OCI-M1 (cell line): Measurements from ENCODE around the gene TMCC3.
"Not testable (repeated sequence)": the region's sequence is repeated elsewhere in the genome, so short reads cannot be mapped to it uniquely, and the experiment has no call there.

Experiments used
- DNase-seq: peaks from one replicate; lab custom pipeline; 2025; lab: John Stamatoyannopoulos, UW

TMCC3 gene, protein sequence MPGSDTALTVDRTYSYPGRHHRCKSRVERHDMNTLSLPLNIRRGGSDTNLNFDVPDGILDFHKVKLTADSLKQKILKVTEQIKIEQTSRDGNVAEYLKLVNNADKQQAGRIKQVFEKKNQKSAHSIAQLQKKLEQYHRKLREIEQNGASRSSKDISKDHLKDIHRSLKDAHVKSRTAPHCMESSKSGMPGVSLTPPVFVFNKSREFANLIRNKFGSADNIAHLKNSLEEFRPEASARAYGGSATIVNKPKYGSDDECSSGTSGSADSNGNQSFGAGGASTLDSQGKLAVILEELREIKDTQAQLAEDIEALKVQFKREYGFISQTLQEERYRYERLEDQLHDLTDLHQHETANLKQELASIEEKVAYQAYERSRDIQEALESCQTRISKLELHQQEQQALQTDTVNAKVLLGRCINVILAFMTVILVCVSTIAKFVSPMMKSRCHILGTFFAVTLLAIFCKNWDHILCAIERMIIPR

DNA sequence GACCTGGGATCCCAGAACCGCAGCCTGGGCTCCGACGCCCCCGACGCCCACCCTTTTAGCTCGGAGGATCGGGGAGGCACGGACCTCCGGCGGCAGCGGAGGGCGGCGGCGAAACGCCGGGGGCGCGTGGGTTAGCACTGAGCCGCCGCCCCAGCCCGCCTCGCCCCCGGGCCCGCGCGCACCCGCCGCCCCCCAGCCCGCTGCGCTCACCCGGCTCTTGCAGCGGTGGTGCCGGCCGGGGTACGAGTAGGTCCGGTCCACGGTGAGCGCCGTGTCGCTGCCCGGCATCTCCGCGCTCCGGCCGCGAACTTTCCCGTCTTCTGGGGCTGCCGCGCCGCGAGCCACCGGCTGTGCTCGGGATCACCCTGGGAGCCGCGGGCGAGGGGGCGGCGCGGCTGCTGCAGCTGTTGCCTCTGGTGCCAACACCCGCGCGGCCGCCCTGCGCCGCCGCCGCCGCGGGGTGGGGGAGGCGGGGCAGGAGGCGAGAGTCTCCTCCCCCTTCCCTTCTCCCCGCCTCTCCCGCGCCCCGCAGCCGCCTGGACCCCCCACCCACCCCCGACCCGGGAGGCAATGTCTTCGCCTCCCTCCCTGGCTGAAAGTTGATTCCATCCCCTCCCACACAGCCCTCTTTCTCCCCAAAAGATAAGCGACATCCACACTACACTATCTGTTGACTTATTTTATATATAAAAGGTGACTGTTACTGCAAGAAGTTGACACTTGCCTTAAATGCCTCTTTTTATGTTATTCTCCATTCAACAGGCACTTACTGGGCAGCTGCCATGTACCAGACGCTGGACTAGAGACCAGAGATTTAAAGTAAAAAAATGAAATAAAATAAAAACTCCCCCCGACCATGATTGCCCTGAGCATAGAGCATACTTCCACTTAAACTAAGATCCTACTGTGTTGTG lies at the start of gene TMCC3:
Gene TMCC3, minus strand, starts transcription at position 415 of the 914 bp plus-strand sequence. Its CDS starts 127 bp downstream, at position 288.
- no peak for DNase-seq

- peak; percentile 71 for DNase-seq
These were observed 49.4 kb upstream of the TMCC3 start for GRCh38 chr12:94699801-94700200.

- DNase-seq = no peak
These were observed 48.2 kb upstream of the TMCC3 start for GRCh38 chr12:94698578-94698977.

DNA sequence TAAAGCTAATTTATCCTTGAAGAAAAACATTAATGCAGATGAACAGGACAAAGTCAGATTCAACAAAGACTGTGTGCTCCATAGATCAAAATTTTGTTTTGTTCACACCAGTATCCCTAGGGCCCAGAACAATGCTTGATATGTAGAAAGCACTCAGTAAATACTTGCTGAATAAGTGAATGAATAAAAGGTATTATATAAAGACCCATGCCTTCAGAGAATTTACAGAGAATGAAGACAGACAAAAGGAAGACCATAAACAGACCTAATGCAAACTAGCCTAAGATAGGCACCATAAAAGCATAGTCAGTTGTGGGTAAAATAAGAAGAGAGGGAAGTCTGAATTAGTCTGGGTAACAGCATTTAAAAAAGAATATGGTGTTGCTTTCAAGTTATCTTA lies 47.3 kb upstream of the TMCC3 start:
- DNase-seq = no peak

- DNase-seq = no peak
These were observed 44.4 kb upstream of the TMCC3 start for GRCh38 chr12:94694732-94695131.

GRCh38 chr12:94692826-94693225 lies 42.5 kb upstream of the TMCC3 start:
- DNase-seq = not testable (repeated sequence)

- DNase-seq = no peak
These were observed 39.9 kb upstream of the TMCC3 start for GRCh38 chr12:94690198-94690771.

DNA sequence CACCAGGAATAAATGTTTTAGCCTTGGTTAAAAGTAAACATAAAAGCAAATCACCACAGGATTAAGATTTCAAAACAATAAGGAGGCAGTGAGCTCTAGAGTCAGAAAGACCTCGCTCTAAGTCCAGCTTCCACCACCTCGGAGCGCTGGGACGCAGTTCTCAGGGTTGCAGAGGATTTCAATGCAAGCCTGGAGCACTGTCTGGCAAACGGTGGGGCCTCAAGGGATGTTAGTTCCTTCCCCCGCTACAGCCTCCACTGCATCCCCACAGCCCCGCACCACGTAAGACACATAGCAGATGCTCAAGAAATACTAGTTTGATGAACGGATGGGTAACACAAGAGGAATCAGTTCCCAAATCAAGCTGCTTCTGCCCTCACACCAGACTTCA lies 39.3 kb upstream of the TMCC3 start:
- no peak for DNase-seq

DNA sequence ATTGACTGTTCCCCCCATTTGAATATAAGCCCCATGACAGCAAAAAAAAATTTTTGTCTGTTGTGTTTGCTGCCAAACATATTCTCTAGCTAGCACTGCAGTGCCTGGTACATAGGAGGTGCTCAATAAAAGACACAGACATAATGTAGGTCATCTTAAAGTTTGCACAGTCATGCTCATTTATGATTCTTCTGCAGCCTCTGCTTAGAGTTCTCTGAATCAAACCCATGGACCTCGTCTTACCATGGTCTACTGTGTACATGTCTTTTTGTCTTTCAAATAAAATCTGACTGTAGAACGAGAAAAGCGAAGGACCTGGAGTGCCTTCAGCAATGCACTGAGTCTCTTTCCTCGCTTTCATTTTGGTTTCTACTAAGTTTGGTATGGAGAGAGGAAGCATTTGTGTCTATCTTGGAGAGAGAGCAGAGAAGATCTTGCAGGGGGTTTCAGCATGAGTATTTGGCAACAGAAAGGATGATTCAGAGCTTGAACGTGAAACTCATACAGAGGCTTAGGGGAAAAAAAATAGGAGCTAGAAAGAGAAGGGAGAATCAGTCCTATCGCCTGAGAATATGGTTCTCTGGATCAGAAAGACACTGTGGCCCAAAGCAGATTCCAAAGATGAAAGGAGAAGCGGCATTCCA lies 38.8 kb upstream of the TMCC3 start:
- peak; percentile 19 for DNase-seq

- DNase-seq = no peak
These were observed 37.5 kb upstream of the TMCC3 start for GRCh38 chr12:94687891-94688290.

- DNase-seq = no peak
These were observed 36.7 kb upstream of the TMCC3 start for GRCh38 chr12:94686834-94687628.

- no peak for DNase-seq
These were observed 34.2 kb upstream of the TMCC3 start for GRCh38 chr12:94684416-94685142.

- no peak for DNase-seq
These were observed 29.3 kb upstream of the TMCC3 start for GRCh38 chr12:94679554-94680195.

- DNase-seq = no peak
These were observed 28.5 kb upstream of the TMCC3 start for GRCh38 chr12:94678849-94679248.

DNA sequence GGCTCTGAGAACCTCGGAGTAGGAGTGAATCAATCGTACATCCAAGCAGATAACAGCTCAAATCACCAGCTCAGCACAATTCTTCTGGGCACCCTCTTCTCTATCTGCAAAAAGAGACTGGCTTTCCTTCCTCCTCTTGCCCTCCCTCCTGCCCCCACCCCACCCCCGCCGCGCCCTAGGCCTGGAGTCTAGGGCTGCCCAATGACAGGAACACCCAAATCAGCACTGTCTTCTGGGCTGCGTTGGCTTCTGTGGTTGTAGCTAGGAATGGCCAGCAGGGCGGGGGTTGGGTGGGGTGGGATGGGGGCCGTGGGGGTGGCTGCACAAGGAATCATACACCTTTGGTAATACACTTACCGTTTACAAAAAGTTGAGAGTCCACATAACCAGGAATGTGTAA lies 28.0 kb upstream of the TMCC3 start:
- no peak for DNase-seq

DNA sequence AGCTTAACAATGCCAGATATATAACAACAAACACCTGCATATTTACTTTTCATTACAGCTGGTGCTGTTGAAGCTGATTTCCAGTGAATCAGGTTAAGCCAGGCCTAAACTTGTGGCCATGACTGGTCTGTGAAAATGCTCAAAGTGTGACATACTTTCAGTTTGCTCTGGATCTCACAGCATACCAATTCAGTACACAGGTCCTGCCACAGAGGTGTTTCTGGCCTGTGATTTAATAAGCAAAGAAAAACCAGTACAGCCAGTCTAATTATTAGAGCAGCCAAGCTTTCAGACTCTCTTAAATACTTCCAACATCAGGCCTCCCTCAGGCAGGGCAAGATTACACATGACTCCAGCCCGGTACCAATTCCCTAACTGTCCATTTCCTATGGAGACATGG lies 27.4 kb upstream of the TMCC3 start:
- DNase-seq = no peak

- DNase-seq = no peak
These were observed 26.6 kb upstream of the TMCC3 start for GRCh38 chr12:94676922-94677321.

GRCh38 chr12:94676031-94676641 lies 25.8 kb upstream of the TMCC3 start:
- DNase-seq = peak; percentile 93

GRCh38 chr12:94674835-94675234 lies 24.5 kb upstream of the TMCC3 start:
- DNase-seq = peak; percentile 30
